Stomach (tissue), 9 donors: Measurements from ENCODE around the gene NCOA4. TPM values are rescaled to one million over a fixed set of nuclear protein-coding genes. Genes with fewer than 3 reads are reported as not detected.

Experiments used
- DNase-seq, 2 donors: peaks; one replicate each; pipeline versions ENCODE4 v3.0.0 to v3.0.0-alpha.2; 2013 to 2019
- H3K27ac ChIP-seq, 5 donors: fragments of 200-600 bp in 4 of 5; sonication (generic) in 4 of 5; one replicate each; pipeline ENCODE4 v1.5.1; 2013 to 2019; ENCODE audit warnings: mild to moderate bottlenecking in 1 of 5, moderate library complexity in 1 of 5
- H3K27me3 ChIP-seq, 3 donors: fragments of 200-600 bp; sonication (generic); one replicate each; pipeline ENCODE4 v1.5.1; 2017 to 2019; ENCODE audit warnings: mixed run types in 1 of 3
- H3K36me3 ChIP-seq, 4 donors: fragments of 200-600 bp; sonication (generic); 1 replicate in 3 of 4; 2 replicates in 1 of 4; pipeline ENCODE4 v1.5.1; 2016 to 2019
- H3K4me1 ChIP-seq, 4 donors: fragments of 200-600 bp; sonication (generic); one replicate each; pipeline ENCODE4 v1.5.1; 2016 to 2019
- H3K4me3 ChIP-seq, 4 donors: fragments of 200-600 bp; sonication (generic) in 3 of 4; one replicate each; pipeline ENCODE4 v1.5.1; 2016 to 2019; ENCODE audit warnings: mild to moderate bottlenecking in 1 of 4
- H3K9me3 ChIP-seq, 4 donors: fragments of 200-600 bp; sonication (generic); one replicate each; pipeline ENCODE4 v1.5.1; 2016 to 2019
- EP300 ChIP-seq: sonication (generic); formaldehyde crosslinking; IDR thresholded peaks from one replicate; pipeline ENCODE4 v1.6.1; 2017; ENCODE audit warnings: antibody characterized with exemption
- POLR2A ChIP-seq, 4 donors: fragments of 450-650 bp; IDR thresholded peaks; one replicate each; pipeline ENCODE4 v1.6.1; 2016; ENCODE audit warnings: antibody characterized with exemption in 4 of 4, control low read depth in 2 of 4, mild to moderate bottlenecking in 1 of 4, moderate library complexity in 1 of 4
- POLR2AphosphoS5 ChIP-seq, 3 donors: sonication (generic); formaldehyde crosslinking; IDR thresholded peaks; one replicate each; pipeline ENCODE4 v1.6.1; 2016; ENCODE audit warnings: antibody characterized with exemption in 3 of 3
- WGBS, 5 donors: extraction: QIAGEN DNeasy Blood & Tissue Kit in 3 of 5; methylation state at CpG; one replicate each; pipeline versions ENCODE4 v1.1.5 to v1.1.7; 2013 to 2018; 5-methylcytosine and 5-hydroxymethylcytosine counted together
- intact Hi-C: fragments of 100-400 bp; cut with DNase I; formaldehyde crosslinking; loops from one replicate; pipeline ENCODE4 v1.15.1; 2023; ENCODE audit warnings: low total_unique reads
- polyA plus RNA-seq, 3 donors: library from polyadenylated mRNA; stranded (reverse); fragments of 200-250 nt; gene quantifications; one replicate each; pipeline ENCODE4 v1.2.3, GENCODE V29; 2013
- total RNA-seq, 5 donors: library from RNA; depleted of rRNA; stranded (reverse); fragments of >200 nt; gene quantifications; one replicate each; pipeline versions ENCODE4 v1.1.0 to v1.2.3, GENCODE V29; 2014 to 2016
- TF ChIP-seq, protein P1 (sequence below), 7 experiments: fragments of 450-650 bp in 4 of 7; fragments of 200-600 bp in 3 of 7; sonication (generic) in 3 of 7; IDR thresholded peaks; one replicate each; pipeline ENCODE4 v1.5.1; 2016 to 2019; ENCODE audit warnings: antibody characterized with exemption in 7 of 7, control low read depth in 2 of 7, mild to moderate bottlenecking in 1 of 7
- donor health status: healthy with polysubstance abuse.
- donor health status: Bipolar disorder and iron deficiency.
- donor health status: healthy.

Gene NCOA4
- total and polyA plus RNA-seq, 8 donors: 35.7 to 260 (median 83.0) TPM

DNA sequence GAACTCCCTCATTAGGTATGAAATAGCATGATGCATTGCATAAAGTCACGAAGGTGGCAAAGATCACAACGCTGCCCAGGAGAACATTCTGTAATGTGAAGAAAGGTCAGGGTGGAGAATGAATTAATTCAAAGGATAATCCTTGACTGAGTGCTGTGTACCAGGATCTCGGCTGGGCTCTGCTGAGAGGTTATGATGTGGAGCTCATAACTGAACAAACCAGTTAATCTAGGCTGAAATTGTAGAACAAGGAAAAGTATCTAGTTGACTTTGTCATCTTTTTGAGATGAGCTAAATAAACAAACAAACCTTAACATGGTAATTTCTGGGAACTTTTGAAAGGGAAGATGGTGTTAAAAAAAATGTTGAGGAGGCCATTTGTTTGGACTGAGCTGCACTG, 9.6 kb upstream of the NCOA4 start:
- Histone ChIP-seq H3K27me3 (peaks cover 0 to 5% (median 0%) of the 10 kb centered on the region in 3 donors), H3K27ac (no peak overlapping the region), H3K9me3 (no peaks in the 10 kb centered on the region), H3K36me3 (no peaks in the 10 kb centered on the region), H3K4me1 (no peaks in the 10 kb centered on the region), H3K4me3 (no peak overlapping the region)
- intact Hi-C loops: no loop called here
- TF ChIP-seq EP300 (no peak), POLR2A (IDR thresholded peaks at IDR 0.05) (no peak), POLR2AphosphoS5 (IDR thresholded peaks at IDR 0.05) (no peak)
- TF ChIP-seq, protein P1, sequence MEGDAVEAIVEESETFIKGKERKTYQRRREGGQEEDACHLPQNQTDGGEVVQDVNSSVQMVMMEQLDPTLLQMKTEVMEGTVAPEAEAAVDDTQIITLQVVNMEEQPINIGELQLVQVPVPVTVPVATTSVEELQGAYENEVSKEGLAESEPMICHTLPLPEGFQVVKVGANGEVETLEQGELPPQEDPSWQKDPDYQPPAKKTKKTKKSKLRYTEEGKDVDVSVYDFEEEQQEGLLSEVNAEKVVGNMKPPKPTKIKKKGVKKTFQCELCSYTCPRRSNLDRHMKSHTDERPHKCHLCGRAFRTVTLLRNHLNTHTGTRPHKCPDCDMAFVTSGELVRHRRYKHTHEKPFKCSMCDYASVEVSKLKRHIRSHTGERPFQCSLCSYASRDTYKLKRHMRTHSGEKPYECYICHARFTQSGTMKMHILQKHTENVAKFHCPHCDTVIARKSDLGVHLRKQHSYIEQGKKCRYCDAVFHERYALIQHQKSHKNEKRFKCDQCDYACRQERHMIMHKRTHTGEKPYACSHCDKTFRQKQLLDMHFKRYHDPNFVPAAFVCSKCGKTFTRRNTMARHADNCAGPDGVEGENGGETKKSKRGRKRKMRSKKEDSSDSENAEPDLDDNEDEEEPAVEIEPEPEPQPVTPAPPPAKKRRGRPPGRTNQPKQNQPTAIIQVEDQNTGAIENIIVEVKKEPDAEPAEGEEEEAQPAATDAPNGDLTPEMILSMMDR (IDR thresholded peaks at IDR 0.05): no peak
- WGBS, 5 donors: 67 to 79% (median 74%) methylated on average over 3 of the region's 3 CpGs
- DNase-seq: no peak

DNA sequence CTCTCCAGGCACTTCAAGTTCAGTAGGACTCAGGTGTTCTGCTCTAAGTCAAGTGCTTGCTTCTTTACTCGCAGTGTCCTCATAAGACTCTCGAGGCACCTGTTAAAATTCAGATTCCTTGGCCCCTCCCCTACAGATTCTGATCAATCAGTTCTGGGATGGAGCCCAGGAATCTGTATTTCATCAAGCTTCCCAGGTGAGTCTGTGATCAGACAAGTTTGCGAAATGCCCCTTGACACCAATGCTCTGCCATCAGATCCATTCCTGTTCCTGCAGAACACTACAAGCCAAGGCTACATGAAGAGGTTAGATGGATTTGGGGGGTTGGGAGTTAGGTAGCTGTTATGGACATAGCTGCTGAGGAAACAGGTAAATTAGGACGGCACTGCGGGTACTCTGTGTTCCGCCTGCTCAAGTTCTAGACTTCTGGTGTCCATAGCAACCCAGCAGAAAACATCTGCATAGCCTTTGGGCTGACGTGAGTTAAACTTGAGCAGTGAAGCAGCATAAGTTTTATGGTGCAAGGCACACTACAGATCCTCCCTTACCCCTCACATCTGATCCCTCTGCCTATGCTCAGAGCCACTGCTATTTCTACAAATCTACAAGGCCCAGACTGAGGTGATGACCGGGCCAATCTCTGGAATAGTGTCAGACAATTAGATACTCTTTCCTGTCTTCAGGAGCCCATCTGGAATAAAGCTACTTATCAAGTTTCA, 6.8 kb upstream of the NCOA4 start:
- intact Hi-C loops: no loop called here
- Histone ChIP-seq H3K4me1 (peaks cover 6 to 19% (median 8%) of the 10 kb centered on the region in 4 donors), H3K36me3 (no peaks in the 10 kb centered on the region), H3K4me3 (no peak overlapping the region), H3K9me3 (no peaks in the 10 kb centered on the region), H3K27me3 (peaks cover 0 to 5% (median 0%) of the 10 kb centered on the region in 3 donors), H3K27ac (no peak overlapping the region)
- no peak for TF ChIP-seq EP300
- 86 to 96% (median 92%) methylated on average over 8 of the region's 8 CpGs for WGBS, 5 donors
- DNase-seq: no peak

DNA sequence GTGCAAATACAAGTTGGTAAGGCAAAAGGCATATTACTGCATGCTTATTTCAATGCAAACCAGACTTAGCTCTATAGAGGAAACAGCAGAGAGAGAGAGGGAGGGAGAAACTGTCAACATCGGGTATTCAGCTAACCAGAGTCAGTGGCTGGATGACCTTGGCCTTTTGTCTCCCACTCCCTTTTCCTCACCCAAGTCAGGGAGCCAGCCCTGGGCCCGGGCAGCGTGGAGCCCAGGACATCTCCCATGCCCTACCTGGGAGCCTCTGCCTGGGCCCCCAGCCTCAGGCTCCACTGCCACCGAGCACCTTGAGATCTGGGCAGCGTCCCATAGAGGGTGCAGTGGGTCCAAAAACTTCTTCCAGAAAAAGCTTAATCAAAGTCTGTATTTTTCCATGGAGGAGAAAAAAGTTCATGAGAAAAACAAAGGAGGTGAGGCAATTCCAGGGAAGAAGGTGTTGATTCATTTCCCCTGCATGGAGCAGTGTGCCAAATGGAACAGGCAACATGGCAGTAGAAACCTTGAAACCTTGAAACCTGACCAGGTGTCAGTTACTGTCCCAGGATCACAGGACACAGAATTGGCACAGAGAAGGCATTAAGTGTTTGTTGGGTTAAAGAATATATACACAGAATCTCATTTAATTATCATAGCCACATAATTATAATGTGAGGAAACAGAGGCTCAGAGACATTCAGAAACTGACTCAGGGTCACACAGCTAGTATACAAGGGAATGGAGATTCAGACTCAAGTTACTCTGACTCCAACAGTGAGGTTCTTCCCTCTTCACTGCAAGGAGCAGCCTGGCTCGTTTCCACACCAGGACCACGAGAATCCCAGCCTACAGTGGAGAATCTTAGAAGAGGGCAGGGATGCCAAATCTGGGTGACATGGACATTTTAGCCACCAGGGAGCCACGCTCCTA, 5.8 kb upstream of the NCOA4 start:
- H3K27me3 ChIP-seq: peaks cover 0 to 5% (median 0%) of the 10 kb centered on the region in 3 donors
- H3K9me3 ChIP-seq: no peaks in the 10 kb centered on the region
- WGBS, 5 donors: 46 to 59% (median 57%) methylated on average over 7 to 8 of the region's 8 CpGs
- H3K4me3 ChIP-seq: no peak overlapping the region
- TF ChIP-seq POLR2A (IDR thresholded peaks at IDR 0.05) (no peak), EP300 (no peak)
- TF ChIP-seq, protein P1 (IDR thresholded peaks at IDR 0.05): no peak
- H3K27ac ChIP-seq: no peak overlapping the region
- intact Hi-C loops: no loop called here
- H3K36me3 ChIP-seq: no peaks in the 10 kb centered on the region
- no peak for DNase-seq
- peaks cover 7 to 30% (median 15%) of the 10 kb centered on the region in 4 donors for H3K4me1 ChIP-seq

DNA sequence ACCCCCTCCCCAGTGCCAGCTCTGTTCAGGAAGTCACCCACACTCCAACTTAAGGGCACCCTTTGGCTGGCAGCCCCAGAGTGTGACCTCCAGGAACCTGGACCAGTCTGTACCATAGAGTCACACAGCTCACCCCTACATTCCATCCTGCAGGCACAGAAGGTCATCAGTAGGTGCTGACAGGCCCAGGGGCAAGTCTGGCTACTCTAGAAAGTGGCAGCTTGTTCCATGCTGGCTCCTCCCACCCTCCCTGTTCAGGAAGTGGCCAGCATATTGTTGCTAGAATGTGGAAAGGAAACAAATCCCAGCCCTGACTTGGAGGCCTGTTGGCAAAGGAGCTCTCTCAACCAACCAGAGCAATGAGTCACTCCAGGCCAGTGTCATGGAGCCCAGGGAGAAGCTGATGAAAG, 3.2 kb upstream of the NCOA4 start:
- Histone ChIP-seq H3K4me3 (no peak overlapping the region), H3K27me3 (peaks cover 0 to 5% (median 0%) of the 10 kb centered on the region in 3 donors), H3K27ac (peak overlapping the region in 4 of 5 donors; percentile 11 to 42 (median 38)), H3K9me3 (no peaks in the 10 kb centered on the region), H3K36me3 (no peaks in the 10 kb centered on the region), H3K4me1 (peaks cover 28 to 50% (median 32%) of the 10 kb centered on the region in 4 donors)
- intact Hi-C loops: no loop called here
- DNase-seq: peak; percentile 42 to 67
- TF ChIP-seq EP300 (no peak), POLR2AphosphoS5 (IDR thresholded peaks at IDR 0.05) (peak in 1 of 3 donors; percentile 27)
